ENCODE data around the gene DDX52.
"Not testable (repeated sequence)": the region's sequence is repeated elsewhere in the genome, so short reads cannot be mapped to it uniquely, and the experiment has no call there.

The DDX52 gene

GRCh38 chr17:37650419-37651003, 7.3 kb upstream of the DDX52 start:
- peak; percentile 33 for DNase-seq (ENCODE audit: low read depth, low spot score)

GRCh38 chr17:37648555-37648954, 5.3 kb upstream of the DDX52 start:
- no peak for DNase-seq (ENCODE audit: low read depth, low spot score)

GRCh38 chr17:37647856-37648255, 4.6 kb upstream of the DDX52 start:
- no peak for DNase-seq (ENCODE audit: low read depth, low spot score)

- peak; percentile 5 for DNase-seq (ENCODE audit: low read depth, low spot score)
Measured at GRCh38 chr17:37643869-37644268, 623 bp upstream of the DDX52 start.

GRCh38 chr17:37642681-37643080, 565 bp downstream of the DDX52 start:
- no peak for DNase-seq (ENCODE audit: low read depth, low spot score)

GRCh38 chr17:37640015-37640414, 3.2 kb downstream of the DDX52 start:
- DNase-seq (ENCODE audit: low read depth, low spot score), result no peak

- DNase-seq (ENCODE audit: low read depth, low spot score), result no peak
Measured at GRCh38 chr17:37637956-37638355, 5.3 kb downstream of the DDX52 start.

GRCh38 chr17:37616430-37616829, 26.8 kb downstream of the DDX52 start:
- DNase-seq (ENCODE audit: low read depth, low spot score), result not testable (repeated sequence)

- no peak for DNase-seq (ENCODE audit: low read depth, low spot score)
Measured at GRCh38 chr17:37614823-37615222, 28.4 kb downstream of the DDX52 start.

- no peak for DNase-seq (ENCODE audit: low read depth, low spot score)
Measured at GRCh38 chr17:37614391-37614790, 28.9 kb downstream of the DDX52 start.

GRCh38 chr17:37610971-37611370, 32.3 kb downstream of the DDX52 start:
- no peak for DNase-seq (ENCODE audit: low read depth, low spot score)

GRCh38 chr17:37610041-37610420, 33.2 kb downstream of the DDX52 start:
- peak; percentile 13 for DNase-seq (ENCODE audit: low read depth, low spot score)

- peak; percentile 99 for DNase-seq (ENCODE audit: low read depth, low spot score)
Measured at GRCh38 chr17:37609170-37610040, 33.8 kb downstream of the DDX52 start, which contains the start of gene SYNRG. SYNRG (minus strand) TSS chr17:37609418; CDS start chr17:37609355, 63 bp downstream.

GRCh38 chr17:37608351-37609169, 34.7 kb downstream of the DDX52 start:
- peak; percentile 69 for DNase-seq (ENCODE audit: low read depth, low spot score)

- no peak for DNase-seq (ENCODE audit: low read depth, low spot score)
Measured at GRCh38 chr17:37607637-37608331, 35.5 kb downstream of the DDX52 start.

- DNase-seq (ENCODE audit: low read depth, low spot score), result no peak
Measured at GRCh38 chr17:37605813-37606505, 37.3 kb downstream of the DDX52 start.

- no peak for DNase-seq (ENCODE audit: low read depth, low spot score)
Measured at GRCh38 chr17:37605081-37605480, 38.2 kb downstream of the DDX52 start.

- DNase-seq (ENCODE audit: low read depth, low spot score), result no peak
Measured at GRCh38 chr17:37604556-37604955, 38.7 kb downstream of the DDX52 start.

- DNase-seq (ENCODE audit: low read depth, low spot score), result no peak
Measured at GRCh38 chr17:37598145-37598544, 45.1 kb downstream of the DDX52 start.

- no peak for DNase-seq (ENCODE audit: low read depth, low spot score)
Measured at GRCh38 chr17:37592291-37592690, 51.0 kb downstream of the DDX52 start.

GRCh38 chr17:37585066-37585465, 58.2 kb downstream of the DDX52 start:
- DNase-seq (ENCODE audit: low read depth, low spot score), result no peak

Data from ELF-1 (cell line).